HT1080 (cell line): ENCODE measurements around the gene USP6. TPM values are rescaled to one million over a fixed set of nuclear protein-coding genes. Genes with fewer than 3 reads are reported as not detected.
"Not testable (repeated sequence)": the region's sequence is repeated elsewhere in the genome, so short reads cannot be mapped to it uniquely, and the experiment has no call there.

Source experiments
- DNase-seq: peaks from one replicate; pipeline ENCODE4 v3.0.0-alpha.2; 2015; ENCODE audit warnings: low read depth
- polyA plus RNA-seq, 2 experiments: library from polyadenylated mRNA; depleted of rRNA; stranded (reverse); fragments of >200 nt; gene quantifications; 2 replicates each; pipeline ENCODE4 v1.2.3, GENCODE V29; 2015
- total RNA-seq: library from RNA; depleted of rRNA; stranded (reverse); fragments of >200 nt; shearing (Covaris generic); gene quantifications from 2 replicates; pipeline ENCODE4 v1.2.3, GENCODE V29; 2014; rRNA removed

USP6 gene
- total RNA-seq = under 0.01 TPM in 1 of 2 replicates, not detected in the other
- polyA plus RNA-seq (2015; cell fraction: cytosol; rRNA removed) = not detected in 2 replicates
- polyA plus RNA-seq (2015; cell fraction: nucleus; rRNA removed) = not detected in 2 replicates

DNA sequence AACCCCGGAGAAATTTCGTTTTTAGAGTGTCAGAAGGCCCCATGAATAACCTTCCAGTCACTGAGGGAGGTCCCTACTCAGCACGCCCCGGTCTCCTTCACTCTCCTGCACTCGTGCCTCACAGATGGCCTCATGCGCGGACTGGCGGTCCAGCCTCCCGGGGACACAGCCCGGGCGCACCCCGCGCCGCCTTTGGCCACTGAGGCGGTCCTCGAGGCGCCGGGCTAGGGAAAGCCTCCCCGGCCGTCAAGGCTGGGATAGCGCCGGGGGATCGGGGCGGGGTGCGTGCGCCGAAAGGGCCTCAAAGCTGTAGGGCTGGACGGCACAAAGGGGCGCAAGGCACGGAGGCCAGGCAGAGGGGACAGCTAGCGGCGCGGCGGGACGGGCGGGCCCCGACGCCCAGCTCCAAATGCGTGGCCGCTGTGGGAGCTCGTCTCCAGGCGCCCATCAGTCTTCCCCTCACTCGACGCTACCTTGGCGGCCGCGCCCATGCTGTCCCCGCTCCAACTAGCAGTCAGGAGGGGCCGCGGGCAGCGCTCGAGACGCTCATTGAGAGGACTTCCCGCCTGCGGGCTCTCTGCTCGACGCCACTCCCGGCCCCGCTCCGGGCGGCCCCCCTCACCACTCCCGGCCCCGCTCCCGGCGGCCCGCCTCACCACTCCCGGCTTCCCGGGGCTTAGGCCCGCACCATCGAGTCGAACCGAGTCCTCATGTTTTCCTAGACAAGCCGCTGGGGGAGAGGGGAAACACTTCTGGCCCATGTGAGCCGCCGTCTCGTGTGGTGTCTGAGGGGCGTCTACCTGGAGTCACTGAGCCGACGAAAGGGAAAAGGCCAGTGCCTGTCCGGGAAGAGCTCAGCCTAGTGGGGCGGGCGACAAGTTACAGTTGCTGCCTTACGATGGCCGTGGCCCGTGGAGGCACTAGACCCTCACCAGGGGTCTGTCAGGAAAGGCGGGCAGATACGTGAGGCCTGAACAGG lies at the start of gene USP6:
USP6 (plus strand) TSS at position 360 of the 979 bp plus-strand sequence. CDS start 14,336 bp downstream, outside the sequence.
- DNase-seq = no peak

GRCh38 chr17:5068236-5068635 lies 47.6 kb upstream of the USP6 start:
- DNase-seq = no peak

DNA sequence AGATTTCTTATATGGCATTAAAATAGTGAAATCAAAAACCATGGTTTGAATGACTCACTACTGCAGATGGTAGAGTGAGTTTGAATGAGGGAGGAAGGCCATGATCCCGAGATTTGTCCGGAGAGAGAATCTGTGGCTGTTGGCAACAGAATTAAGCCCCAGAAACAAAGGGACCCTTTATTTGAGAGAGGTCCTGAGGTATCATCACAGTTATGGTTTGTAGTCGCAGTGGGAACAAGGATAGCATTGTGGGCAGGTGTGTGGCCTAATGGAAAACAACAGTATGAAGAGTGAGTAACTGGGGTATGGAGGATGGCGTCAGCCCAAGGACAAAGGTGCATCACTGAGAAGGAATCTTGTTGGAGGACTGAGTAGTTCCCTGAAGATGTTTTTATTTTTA lies 46.1 kb upstream of the USP6 start:
- peak; percentile 65 for DNase-seq

DNA sequence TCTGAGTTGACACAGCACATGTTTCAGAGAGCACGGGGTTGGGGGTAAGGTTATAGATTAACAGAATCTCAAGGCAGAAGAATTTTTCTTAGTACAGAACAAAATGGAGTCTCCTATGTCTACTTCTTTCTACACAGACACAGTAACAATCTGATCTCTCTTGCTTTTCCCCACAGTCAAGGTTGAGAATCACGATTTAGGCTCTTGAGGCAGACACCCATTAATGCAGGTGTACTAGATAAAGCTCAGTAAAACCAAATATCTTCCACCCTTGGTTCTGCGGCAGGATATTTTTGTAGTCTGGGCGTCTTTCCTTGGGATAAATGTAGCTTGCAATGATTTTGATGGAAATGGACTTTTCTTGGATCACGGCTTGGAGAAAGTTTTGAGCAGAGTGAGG lies 40.4 kb upstream of the USP6 start:
- DNase-seq = not testable (repeated sequence)

- not testable (repeated sequence) for DNase-seq
Measured at GRCh38 chr17:5077275-5077674, 38.6 kb upstream of the USP6 start.

DNA sequence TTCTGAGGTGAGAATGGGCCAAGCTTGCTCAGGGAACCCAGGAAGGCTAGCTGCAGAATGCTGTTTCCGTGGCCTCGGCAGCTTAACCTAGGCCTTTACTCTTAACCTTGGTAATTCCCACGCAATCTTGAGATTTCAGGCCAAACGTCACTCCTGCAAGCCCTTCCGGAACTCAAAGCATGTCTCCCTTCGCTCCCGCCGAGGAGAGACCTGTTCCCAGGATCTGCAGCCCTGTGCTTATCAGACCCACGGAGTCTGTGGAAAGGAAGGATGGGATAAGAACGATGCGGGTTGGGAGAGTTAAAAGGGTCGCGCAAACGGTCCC lies 38.1 kb upstream of the USP6 start:
- no peak for DNase-seq

DNA sequence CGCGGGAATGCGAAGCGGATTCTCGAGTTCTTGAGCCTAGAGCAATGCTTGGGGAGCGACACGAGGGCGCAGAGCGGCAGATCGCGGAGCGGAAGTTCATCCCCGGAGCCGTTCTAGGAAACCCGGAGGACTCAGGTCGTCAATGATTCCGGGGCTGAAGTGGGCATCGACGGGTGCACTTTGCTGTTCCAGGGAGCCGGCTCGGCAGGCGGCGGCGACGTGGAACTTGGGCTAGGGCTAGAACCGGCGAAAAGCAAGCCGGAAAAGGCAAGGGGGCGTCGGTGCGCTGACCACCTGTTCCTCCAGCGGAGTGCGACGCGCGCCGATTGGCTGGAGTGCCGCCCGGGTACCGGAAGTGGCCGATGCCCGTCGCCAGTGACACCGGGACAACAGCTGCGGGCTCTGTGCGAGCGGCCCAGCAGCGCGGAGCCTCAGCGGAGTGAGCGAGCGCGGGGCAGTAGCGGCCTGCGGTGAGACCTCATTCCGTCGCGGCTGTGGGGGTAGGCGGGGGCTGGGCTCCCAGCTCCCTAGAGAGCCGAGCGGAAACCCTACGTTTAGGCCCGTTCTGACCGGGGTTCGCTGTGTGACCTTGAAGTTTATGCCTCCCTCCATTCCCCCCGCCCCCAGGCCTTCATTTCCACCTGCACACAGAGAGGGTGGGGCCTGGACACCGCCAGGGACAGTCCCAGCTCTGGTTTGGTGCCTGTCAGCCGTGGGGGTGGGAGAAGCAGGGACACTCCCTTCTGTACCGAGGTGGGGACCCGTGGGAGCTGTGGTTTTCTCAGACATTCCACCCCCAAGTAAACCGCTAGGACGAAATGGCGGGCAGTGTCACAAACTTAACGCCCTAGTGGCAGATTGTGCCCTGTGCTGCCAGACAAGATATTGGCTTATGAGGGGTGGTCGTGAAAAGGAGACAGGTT lies 37.5 kb upstream of the USP6 start, which contains the start of gene ZFP3:
ZFP3 (plus strand) TSS at position 362 of the 923 bp plus-strand sequence. CDS start 13,038 bp downstream, outside the sequence.
- no peak for DNase-seq

- DNase-seq = no peak
Measured at GRCh38 chr17:5080591-5080990, 35.2 kb upstream of the USP6 start.

GRCh38 chr17:5092218-5093010 lies 23.4 kb upstream of the USP6 start:
- no peak for DNase-seq

DNA sequence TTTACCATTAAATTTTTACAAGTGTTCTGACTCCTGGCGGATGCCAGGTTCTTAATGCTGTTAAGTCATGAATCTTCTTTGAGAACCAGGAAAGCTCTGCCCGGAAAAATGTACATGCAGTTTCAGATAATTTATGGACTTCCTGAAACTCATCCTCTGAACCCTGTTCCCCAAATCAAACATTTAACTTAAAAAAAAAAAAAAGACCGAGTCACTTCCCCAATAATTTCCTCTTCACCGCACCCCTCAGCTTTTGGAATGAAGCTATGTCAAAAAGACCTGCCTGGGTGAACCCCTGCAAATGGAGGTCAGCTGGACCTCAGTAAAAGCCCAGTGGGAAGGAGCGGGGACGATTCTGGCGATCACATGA lies 19.1 kb upstream of the USP6 start:
- DNase-seq = no peak

GRCh38 chr17:5097101-5097834 lies 18.6 kb upstream of the USP6 start:
- no peak for DNase-seq

DNA sequence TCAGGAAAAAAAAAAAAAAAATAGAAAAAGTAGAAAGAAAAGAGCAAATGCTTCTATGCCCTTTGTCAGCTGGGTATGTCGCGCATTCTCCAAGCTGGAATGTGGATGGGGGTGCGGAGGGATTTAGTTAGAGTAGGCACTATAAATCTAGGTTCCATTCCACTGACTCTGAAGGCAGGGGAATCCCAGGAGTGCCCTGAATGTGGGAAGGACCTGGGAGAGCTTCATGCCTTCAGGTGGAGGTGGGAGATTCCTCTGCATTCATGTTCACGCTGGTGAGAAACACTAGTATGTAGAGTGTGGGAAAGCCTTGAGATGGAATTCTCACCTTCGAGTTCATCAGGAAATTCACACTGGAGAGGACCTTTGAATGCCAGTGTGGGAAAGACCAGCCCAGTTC lies 16.6 kb upstream of the USP6 start:
- no peak for DNase-seq

DNA sequence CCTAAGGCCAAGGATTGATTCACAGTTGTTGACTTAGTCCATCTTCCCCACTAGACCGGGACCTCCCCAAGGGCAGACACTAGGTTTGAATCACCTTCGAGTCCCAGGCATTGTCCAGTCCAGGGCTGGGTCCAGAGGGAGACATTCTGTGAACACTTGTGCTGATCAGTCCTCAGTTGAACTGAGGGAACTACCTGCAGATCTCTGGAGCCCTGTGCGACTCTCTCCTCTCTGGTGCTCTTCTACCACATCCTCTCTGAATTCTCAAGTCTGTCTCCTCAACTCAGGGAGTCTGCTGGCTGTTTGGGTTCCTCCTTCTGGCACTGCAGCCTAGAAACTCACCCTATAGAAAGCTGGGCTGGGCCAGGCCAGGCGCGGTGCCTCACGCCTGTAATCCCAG lies 15.0 kb upstream of the USP6 start:
- DNase-seq = no peak

DNA sequence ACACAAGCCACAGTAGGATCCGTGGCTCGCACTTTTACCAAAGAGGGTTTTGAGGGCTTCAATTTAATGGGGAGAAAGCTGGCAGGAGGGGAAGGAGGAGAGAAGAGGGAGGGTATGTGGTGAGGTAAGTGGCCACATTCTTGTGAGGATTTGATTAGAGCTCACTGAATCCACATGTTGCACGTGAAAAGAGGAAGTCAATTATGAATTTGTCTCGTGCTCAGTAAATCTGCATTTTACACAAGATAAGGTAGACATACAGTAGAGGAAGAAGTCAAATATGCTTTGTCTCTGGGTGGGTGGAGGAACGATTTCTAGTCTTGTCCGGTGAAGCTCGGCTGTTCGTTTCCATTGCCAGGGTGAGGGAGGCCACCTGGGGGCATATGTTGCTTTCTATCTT lies 5.0 kb upstream of the USP6 start:
- DNase-seq = no peak

GRCh38 chr17:5111402-5112204 lies 4.2 kb upstream of the USP6 start, which contains the start of gene ZNF232:
Gene ZNF232, minus strand, starts transcription at chr17:5111878. Its CDS starts 56 bp downstream, at chr17:5111822.
- peak; percentile 90 for DNase-seq

DNA sequence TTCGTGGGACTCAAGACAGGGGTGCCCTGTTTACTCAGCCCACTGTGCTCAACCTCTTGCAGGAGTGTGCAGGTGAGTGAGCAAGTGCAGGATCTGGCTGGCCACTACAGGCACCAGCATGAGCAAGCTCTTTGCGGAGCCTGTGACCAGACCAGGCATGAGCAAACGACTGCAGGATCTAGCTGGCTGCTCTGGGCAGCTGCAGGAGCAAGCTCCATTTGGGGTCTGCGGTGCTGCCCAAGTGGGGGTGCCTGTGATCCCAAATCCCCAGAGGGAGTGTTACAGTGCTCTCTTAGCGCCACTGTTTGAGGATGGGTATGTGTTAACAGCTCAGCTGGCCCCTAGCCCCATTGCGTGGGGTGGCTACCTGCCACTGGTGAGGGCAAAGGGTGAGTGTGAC lies 2.4 kb downstream of the USP6 start:
- no peak for DNase-seq

DNA sequence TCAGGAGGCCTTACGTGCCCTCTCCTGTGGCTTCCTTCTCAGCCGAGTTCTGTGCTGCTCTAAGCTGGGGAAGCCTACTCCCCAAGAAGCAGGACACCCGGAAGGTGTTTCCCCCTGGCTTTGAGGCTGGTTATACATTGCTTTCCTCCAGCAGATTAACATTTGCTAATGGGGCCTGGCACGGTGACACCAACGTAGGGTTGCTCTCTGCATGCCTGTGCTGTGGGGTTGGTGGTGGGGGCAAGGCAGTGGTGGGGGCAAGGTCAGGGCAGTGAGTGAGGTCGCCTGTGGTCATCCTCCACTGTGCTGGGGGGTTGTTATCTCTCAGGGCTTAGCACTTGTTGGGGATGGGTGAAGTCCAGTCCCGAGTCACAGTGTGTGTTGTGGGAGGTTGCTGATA lies 4.2 kb downstream of the USP6 start:
- DNase-seq = no peak

GRCh38 chr17:5120436-5121185 lies 4.8 kb downstream of the USP6 start:
- not testable (repeated sequence) for DNase-seq
